ENCODE data around the gene OR4E2.
"Not testable (repeated sequence)": the region's sequence is repeated elsewhere in the genome, so short reads cannot be mapped to it uniquely, and the experiment has no call there.

The OR4E2 gene, protein sequence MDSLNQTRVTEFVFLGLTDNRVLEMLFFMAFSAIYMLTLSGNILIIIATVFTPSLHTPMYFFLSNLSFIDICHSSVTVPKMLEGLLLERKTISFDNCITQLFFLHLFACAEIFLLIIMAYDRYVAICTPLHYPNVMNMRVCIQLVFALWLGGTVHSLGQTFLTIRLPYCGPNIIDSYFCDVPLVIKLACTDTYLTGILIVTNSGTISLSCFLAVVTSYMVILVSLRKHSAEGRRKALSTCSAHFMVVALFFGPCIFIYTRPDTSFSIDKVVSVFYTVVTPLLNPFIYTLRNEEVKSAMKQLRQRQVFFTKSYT

DNA sequence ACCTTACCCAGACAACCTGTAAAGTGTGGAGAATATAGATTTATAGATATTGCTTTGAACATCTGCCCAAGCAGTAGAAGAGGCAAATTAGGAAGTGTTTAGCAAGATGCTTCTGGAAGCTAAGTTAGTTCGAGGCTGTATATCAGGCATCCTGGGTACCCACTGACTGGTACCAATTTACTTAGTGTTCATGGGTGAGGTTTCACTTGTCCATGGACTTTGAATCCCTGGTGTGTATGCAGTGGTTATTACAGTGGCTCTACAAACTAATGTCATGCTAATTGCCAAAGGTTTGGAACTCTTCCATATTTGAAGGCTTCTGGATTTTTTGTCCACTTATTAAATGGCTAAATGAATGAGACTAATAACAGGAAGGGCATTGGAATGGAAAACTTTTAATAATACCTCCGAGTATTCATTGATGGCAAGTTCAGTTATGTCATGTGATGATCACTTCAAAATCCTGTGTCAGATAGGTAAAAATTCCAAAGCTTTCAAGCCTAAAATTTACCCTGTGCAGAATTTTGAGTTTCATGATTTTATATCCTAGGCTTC, at the start of gene OR4E2:
Gene OR4E2 (plus strand): TSS at position 505 of the 555 bp plus-strand sequence. CDS start 11,248 bp downstream, outside the sequence.
- DNase-seq: no peak

DNA sequence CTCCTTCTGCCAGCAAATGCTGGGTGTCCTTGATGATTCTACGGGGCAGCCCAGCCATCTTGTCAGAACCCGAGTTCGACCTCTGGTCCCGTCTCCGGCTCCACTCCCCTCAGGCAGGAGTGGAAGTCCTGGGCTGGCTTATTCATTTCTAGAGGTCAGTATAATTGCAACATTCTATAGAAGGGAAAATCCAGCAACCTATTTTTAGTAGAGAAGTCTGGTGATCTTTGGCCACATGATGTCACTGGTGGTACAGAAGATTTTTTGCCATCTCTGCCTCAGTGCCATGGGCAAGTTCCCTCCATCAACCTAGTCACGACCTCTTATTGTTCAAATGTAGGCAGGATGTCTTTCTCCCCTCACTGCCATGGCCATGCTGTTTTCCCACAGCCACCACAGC, 41.3 kb upstream of the OR4E2 start:
- no peak for DNase-seq

DNA sequence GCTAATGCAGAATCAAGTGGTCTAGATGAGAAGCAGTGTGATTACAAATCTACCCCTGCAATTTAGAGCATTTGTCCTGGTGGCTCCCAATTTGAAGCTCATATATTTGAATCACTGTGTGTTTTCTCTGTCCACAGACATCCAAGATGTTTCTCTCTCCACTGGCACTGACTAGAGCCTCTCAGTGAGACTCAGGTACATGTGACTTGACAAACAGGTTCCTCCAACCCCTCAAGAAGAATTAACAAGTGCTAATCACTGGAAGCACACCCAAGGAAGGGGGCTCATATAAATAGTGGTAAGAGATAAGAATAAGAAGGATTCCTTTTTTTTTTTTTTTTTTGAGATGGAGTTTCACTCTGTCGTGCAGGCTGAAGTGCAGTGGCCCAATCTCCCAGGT, 39.4 kb upstream of the OR4E2 start:
- no peak for DNase-seq

DNA sequence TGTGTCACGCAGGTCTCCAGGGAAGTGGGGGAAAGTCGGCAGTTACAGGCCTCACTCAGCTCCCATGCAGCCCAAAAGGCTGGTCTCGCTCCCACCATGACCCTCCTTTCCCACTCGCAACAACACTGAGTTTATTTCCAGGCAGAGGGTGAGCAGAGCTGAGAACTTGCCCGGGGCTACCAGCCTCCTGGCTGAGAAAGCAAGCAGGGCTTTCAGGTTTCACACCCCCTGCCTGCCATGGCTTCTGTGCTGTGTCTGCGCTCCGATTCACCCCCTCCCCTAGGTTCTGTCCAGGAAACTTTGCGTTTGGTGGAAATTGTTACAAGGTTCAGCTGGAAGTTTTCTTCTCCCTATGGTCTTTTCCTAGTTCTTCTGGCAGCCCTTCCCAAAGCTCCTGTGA, 36.0 kb upstream of the OR4E2 start:
- DNase-seq: no peak

DNA sequence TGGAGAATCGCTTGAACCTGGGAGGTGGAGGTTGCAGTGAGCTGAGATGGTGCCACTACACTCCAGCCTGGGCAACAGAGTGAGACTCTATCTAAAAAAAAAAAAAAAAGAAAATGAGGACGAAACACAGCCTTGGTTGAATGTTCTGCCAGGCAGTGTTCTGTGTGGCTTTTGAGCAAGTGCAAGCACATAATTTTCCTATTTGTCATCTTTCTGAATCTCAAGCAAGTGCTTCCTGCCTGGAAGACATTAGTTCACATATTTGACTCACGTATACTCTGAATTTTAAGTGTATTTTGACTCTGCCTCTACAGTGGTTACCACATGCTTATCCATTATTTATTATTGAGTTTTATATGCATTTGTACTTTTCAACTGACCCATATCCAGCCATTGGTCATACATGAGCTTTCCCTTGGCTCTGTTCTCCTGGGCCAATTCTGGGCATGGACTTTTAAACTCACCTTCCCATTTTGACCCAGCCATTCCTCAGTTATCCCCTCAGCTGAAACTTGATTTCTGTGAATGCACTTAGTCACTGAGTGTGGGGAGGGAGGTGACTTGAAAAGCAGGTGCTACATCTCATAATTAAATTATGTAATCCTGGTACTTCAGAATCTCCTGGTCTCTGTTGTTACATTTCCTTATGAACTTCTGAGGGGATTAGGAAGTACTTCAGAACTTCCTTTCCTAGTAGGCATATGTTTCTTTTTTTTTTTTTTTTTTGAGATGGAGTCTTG, 27.0 kb upstream of the OR4E2 start:
- no peak for DNase-seq

DNA sequence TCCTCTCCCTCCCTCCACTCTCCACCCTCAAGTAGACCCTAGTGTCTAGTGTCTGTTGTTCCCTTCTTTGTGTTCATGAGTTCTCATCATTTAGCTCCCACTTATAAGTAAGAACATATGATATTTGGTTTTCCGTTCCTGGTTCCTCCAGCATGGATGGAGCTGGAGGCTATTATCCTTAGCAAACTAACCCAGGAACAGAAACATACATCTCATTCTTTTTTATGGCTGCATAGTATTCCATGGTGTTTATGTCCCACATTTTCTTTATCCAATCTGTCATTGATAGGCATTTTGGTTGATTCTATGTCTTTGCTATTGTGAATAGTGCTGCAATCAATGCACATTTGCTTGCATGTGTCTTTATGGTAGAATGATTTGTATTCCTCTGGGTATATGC, 23.1 kb upstream of the OR4E2 start:
- DNase-seq: not testable (repeated sequence)

DNA sequence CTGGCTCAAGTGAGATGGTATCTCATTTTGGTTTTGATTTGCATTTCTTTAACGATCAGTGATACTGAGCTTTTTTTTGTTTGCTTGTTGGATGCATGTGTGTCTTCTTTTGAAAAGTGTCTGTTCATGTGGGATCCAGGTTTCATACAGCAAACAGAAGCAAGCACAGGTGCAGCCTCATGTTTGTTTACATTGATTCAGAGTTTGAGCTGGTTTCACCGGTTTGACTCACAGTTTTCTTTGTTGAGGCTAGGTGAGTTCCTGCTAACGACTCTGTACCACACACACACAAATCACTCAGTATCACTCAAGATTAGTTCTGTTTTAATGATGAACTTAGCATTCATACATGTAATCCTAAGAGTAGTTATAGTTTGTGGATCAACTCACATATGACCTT, 22.6 kb upstream of the OR4E2 start:
- DNase-seq: no peak

DNA sequence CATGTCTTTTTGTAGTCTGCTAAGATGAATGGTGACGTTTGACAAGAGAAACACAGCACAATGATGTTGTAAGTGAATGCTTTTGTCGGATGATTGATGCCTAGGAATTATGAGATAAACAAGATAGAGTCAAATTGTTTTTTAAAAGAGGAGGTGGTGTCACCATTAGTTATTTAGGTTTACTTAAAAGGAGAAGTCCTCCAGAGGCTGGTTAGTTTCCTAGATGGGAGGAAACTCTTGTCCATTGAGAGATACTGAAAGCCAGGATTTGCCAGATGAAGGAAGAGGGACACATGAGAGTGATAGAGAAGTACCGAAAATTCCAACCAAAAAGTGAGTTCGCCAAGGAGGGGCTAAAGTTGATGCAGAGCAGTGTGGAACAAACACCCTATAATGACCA, 18.8 kb upstream of the OR4E2 start, which contains the start of gene OR10G2:
Gene OR10G2 (minus strand): TSS at position 101 of the 400 bp plus-strand sequence. CDS start 98 bp downstream, at position 3.
- no peak for DNase-seq

DNA sequence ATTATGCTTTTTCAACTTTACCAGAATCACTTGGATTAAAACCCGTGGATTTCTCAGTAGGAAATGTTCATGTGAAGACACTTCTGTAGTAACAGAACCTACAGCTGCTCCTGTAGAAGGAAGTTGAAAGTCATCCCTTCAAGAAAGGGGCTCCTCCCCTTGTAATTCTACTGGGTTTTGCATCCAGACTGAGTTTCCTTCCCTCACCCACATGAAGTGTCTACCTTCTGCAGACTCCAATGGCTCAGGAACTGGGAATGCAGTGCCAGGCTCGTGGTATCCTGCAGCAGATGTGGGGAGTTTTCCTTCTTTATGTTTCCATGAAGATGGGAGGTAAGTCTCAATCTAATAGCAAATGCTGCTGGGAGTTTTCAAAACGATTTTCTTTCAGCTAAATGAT, 11.0 kb upstream of the OR4E2 start:
- DNase-seq: no peak

DNA sequence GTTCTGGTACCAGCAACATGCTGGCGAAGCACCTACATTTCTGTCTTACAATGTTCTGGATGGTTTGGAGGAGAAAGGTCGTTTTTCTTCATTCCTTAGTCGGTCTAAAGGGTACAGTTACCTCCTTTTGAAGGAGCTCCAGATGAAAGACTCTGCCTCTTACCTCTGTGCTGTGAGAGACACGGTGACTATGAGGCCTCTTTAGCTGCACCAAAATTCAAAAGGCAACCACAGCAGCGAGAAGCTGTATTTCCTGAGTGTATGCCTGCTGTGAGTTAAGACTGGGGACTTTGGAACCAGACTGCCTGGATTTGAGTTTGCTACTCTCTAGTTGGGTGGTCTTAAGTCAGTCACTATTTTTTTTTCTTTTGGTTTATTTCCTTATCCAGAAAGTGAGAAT, 10.2 kb upstream of the OR4E2 start:
- DNase-seq: no peak

DNA sequence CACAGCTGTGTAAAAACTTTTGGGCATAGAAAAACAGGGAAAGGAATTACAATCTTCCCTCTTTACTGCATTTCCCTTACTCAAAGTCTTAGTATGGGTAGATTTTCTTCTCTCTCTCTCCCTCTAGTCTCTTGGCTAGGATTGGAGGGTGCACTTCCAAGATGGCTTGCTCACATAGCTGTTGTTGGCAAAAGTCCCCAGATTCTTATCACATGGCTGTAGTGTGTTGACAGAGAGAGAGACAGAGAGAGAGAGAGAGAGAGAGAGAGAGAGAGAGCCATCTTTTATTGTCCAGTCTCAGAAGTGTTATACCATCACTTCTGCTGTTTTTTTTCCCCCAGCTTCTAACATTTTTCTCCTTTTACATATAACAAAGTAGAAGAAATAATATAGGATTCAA, 6.3 kb upstream of the OR4E2 start:
- no peak for DNase-seq

DNA sequence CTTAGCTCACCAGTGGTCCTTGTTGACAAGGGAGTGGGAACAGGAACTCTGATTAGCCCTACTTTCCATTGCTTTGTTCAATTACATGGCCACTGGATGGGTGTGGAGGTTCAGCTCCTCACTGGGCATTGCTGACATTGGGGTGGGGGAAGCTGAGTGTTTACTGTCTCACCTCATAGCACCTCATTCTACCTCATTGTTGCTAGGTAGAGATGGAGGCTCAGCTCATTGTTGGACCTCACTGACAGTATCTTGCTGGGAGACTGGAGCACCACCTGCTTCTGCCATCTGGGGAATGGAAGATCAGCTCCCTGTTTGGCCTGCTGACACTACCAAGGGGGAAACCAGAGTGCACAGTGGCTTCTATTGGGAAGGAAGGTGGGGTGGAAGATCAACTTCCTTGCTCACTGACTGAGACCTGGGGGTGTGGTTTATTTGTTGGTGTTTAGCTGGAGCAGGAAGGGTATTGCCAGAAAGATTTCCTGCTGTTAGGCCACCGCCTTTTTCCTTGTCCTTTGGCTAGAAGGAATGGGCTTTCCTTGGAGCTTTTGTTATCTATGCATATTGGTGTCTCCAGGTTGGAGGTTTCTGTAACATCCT, 1.3 kb upstream of the OR4E2 start:
- no peak for DNase-seq

DNA sequence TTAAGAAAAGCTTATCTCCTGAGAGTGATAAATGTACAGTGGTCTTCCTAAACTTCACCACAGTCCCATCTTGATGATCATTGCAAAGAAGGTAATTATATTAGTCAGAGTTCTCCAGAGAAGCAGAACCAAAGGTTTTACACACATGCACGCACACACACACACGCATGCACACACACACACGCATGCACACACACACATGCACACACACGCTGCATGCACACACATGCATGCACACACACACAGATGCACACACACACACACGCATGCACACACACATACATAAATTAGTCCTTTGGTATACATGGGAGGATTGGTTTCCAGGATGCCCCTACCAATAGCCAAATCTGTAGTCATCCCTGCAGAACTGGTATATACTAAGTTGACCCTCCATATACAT, 580 bp downstream of the OR4E2 start:
- no peak for DNase-seq

DNA sequence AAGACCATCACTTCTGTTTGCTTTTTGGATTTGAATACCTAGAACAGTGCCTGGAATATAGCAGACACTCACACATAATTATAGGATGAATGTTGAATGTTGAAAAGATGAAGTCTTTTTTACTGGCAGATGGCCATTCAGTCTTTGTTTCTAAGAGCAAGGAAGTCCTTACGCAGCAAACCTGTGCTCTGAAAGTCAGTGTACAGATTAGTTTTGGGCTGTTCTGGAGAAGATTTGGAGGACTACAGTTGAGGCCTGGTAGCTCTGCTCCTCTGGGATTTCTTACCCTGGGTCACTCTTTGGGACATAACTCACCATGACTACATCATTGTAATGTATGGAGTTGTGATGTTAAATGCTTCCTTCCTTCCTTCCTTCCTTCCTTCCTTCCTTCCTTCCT, 3.3 kb downstream of the OR4E2 start:
- DNase-seq: no peak

DNA sequence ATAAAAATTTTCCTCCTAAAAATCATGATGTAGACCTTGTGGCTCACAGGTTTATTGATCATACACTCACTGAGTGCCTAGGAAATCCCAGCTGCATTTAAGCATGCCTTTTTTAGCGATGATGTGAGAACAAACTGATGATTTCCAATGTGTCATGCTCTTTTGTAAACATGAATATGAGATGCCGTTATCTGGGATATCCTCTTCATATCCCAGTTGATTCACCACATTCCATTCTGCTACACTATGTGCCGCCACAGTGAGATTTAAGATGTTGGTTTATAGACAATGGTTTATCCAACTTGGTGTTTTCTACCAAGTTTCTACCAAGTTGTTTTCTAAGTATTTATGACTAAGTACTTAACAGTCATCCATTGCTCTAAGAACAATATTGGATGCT, 14.7 kb downstream of the OR4E2 start:
- no peak for DNase-seq

DNA sequence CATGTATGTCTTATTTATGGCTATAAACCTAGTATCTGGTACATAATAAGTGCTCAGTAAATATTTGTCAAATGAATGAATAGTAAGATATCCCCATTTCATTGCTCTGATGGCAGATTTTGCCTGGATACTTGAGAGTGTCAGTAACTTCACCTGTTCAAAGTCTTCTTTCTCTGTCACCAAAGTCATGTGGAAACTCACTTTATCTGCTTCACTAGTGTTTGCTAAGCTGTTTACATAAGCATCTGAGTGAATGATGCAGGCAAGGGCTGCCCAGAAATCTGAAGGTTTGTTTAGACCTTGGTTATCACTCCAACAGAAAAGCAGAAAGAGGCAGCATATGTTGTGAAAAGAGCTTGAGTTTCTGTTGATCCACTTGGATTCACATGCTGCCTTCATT, 15.6 kb downstream of the OR4E2 start:
- DNase-seq: no peak

DNA sequence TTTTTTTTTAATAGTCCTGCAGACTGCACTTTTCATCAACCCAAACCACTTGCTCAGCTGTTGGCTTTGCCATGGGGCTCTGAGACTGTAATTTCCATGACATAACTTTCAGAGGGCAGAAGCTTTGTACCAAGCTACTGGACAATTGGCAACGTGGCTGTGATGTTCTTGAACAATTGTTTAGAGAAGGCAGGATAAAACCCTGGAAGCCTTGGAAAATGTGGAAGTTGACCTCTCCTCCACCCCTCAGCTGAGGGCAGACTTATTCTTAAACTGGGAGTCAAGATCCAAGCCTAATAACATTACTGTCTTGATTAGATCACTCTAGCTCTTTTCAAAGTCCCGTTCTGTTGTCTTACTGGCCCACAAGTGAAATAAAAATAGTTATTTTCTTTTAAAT, 17.7 kb downstream of the OR4E2 start:
- no peak for DNase-seq

DNA sequence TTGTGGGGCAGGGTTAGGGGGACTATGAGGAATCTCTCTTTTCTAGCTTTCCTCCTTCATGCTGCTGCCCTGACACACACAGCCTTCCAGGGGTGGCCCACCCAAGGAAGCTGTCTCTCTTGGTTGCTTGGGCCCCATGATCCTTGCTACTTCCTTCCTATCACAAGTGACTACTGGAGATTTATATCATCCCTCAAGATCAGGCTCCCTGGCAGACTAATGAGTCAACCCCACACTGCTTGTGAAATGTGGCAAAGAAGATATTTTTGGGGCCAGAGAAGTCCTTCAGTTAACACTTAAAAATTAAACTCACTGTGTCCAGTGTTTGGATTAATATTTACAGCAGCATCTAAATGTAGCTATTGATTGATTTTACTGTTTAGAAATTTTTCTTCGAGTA, 18.5 kb downstream of the OR4E2 start:
- DNase-seq: no peak

DNA sequence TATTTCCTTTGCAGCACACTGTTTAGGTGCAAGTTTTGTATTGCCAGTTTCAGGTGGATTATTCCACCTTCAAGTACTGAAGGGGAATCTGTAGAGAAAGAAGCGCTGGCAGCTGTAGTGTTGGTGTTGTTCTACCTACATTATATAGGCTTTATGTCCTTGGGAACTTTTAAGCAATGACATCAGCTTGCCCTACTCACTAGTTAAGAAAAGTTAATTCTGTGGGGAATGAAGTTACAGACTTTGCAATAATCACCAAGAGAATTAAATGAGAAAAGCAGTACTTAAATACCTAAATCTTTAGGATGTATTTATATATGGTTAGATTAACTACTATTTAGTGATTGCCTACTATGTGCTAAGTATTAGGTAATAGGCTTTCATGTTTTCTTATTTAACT, 20.1 kb downstream of the OR4E2 start, which contains the start of gene OR4E1:
Gene OR4E1 (minus strand): TSS at position 101 of the 400 bp plus-strand sequence. CDS start 2,883 bp downstream, outside the sequence.
- DNase-seq: no peak

DNA sequence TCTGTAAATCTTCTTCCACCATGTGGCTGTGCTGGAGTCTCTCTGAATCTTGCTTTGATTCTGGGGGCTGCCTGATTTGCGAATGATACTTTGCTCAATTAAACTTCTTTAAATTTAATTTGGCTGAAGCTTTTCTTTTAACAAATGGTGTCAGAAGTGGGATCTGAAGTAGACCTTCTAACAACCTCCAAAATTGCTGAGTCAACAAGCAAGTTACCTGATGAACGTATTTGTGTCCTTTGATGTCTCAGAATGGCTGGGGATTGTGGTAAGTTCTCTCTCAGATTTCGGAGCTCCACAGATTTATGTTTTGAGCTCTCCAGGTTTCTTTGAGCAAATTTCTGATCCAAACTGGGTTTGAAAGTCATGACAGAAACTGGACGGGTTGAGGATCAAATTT, 21.9 kb downstream of the OR4E2 start:
- DNase-seq: no peak

DNA sequence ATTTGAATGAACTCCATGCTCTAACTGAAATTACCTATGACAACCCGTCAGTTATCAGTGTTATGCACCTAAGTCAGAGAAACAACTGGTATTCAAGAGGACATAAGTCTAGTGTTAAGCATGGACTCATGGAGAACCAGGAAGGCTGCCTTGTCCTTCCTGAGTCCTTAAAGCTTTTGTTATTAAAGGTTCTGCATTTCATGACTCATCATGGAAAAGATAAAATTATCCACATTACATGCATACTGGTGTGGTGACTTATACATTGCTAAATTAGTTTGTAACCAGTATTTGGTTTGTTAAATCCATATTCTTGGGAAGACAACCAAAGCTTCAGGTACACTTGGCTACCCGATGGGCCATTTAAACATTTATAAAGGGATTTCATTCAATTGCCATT, 26.4 kb downstream of the OR4E2 start:
- DNase-seq: no peak

DNA sequence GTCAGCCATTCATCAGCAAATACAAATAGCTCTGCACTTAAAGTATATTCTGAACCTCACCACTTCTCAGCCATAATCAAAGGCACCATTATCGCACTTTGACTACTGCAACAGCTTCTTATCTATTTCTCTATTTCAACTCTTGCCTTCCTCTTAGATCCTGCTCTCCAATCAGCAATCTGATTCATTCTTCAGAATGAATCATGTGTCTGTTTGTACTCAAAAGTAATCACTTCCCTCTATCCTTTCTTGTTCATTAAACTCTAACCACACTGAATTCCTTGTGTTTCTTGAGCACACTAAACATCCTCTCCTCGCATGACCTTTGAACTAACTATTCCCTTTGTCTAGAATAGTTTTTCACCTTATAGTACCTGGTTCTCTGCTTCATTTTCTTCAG, 32.8 kb downstream of the OR4E2 start:
- no peak for DNase-seq

DNA sequence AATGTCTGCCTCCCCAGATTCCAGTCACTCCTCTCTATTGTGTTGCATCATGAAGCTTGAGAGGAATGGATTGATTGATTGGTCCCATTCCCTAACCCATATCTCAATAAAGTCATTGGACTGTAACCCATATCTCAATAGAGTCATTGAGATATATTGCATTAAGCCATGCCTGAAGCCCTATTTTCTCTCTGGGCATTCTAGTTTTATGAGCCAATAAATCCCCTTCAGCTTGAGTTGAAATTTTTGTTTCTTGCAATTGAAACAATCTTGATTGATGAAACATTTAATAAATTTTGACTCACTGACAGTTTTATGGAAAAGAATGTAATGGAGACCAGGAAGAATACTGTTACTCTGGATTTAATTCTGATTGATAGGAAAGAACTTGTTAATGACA, 40.8 kb downstream of the OR4E2 start:
- no peak for DNase-seq

DNA sequence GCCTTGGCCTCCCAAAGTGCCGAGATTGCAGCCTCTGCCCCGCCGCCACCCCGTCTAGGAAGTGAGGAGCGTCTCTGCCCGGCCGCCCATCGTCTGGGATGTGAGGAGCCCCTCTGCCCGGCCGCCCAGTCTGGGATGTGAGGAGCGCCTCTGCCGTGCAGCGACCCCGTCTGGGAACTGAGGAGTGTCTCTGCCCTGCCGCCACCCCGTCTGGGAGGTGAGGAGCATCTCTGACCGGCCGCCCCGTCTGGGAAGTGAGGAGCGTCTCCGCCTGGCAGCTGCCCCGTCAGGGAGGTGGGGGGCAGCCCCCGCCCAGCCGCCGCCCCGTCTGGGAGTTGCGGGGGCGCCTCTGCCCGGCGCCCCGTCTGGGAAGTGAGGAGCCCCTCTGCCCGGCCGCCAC, 44.0 kb downstream of the OR4E2 start:
- DNase-seq: not testable (repeated sequence)
